ENCODE results near the gene LY6G6D. TPM values are rescaled to one million over a fixed set of nuclear protein-coding genes. Genes with fewer than 3 reads are reported as not detected.

LY6G6D gene
- total RNA-seq, 1 experiment from 2014 or later: not detected

- TF ChIP-seq PRDM15 (CRISPR knock-in tag; IDR thresholded peaks at IDR 0.05): peak; percentile 95
- no peak for TF ChIP-seq AFF4 (CRISPR knock-in tag; IDR thresholded peaks at IDR 0.05; ENCODE audit: borderline replicate concordance)
- no peak for TF ChIP-seq ZBTB21 (CRISPR knock-in tag; IDR thresholded peaks at IDR 0.05; ENCODE audit: borderline replicate concordance)
- TF ChIP-seq SP1 (CRISPR knock-in tag; conservative IDR thresholded peaks at IDR 0.05): 0 out of 2 replicates have a peak, but pooled peaks have one; percentile 31
- TF ChIP-seq ATF2 (CRISPR knock-in tag; IDR thresholded peaks at IDR 0.05; ENCODE audit: borderline replicate concordance, low read depth): no peak
- TF ChIP-seq SMAD4 (CRISPR knock-in tag; IDR thresholded peaks at IDR 0.05): no peak
- TF ChIP-seq, protein P1, sequence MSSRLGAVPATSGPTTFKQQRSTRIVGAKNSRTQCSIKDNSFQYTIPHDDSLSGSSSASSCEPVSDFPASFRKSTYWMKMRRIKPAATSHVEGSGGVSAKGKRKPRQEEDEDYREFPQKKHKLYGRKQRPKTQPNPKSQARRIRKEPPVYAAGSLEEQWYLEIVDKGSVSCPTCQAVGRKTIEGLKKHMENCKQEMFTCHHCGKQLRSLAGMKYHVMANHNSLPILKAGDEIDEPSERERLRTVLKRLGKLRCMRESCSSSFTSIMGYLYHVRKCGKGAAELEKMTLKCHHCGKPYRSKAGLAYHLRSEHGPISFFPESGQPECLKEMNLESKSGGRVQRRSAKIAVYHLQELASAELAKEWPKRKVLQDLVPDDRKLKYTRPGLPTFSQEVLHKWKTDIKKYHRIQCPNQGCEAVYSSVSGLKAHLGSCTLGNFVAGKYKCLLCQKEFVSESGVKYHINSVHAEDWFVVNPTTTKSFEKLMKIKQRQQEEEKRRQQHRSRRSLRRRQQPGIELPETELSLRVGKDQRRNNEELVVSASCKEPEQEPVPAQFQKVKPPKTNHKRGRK (CRISPR knock-in tag; IDR thresholded peaks at IDR 0.05; ENCODE audit: borderline replicate concordance): no peak
- no peak; the same call in 1 of the 2 replicates for TF ChIP-seq ARID4B (CRISPR knock-in tag; IDR thresholded peaks at IDR 0.05; ENCODE audit: borderline replicate concordance)
- TF ChIP-seq ZNF671 (CRISPR knock-in tag; IDR thresholded peaks at IDR 0.05): no peak
- TF ChIP-seq CREB1 (CRISPR knock-in tag; IDR thresholded peaks at IDR 0.05): no peak
- TF ChIP-seq CBFB (CRISPR knock-in tag; IDR thresholded peaks at IDR 0.05; ENCODE audit: low read depth): no peak
- TF ChIP-seq, protein P2, sequence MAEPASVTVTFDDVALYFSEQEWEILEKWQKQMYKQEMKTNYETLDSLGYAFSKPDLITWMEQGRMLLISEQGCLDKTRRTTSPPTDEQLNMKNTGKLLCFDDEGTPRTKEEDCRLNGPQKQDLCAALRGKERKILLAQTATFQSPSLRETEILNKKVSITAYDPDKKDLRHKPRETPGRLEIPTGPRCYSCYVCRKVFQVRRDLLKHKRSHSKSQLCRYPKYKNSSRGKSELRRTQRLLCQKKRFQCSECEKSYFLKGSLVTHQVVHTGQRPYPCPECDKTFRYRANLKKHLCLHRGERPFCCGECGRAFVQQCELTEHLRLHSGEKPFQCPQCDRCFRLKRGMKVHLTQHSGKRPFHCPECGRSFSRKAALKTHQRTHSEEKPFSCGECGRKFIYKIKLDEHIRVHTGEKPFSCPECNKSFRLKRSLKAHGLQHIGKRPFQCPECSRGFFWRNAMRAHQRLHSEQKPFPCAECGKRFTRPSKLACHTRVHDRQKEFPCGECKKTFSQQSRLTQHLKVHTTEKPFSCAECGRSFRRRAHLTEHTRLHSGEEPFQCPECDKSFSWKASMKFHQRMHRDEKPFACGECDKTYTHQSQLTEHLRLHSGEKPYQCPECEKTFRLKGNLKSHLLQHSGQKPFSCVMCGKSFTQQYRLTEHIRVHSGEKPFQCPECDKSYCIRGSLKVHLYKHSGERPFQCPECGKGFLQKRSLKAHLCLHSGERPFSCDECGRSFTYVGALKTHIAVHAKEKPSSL (CRISPR knock-in tag; conservative IDR thresholded peaks at IDR 0.05): no peak
- TF ChIP-seq, protein P3, sequence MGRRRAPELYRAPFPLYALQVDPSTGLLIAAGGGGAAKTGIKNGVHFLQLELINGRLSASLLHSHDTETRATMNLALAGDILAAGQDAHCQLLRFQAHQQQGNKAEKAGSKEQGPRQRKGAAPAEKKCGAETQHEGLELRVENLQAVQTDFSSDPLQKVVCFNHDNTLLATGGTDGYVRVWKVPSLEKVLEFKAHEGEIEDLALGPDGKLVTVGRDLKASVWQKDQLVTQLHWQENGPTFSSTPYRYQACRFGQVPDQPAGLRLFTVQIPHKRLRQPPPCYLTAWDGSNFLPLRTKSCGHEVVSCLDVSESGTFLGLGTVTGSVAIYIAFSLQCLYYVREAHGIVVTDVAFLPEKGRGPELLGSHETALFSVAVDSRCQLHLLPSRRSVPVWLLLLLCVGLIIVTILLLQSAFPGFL (CRISPR knock-in tag; IDR thresholded peaks at IDR 0.05; ENCODE audit: borderline replicate concordance): no peak
- peak; percentile 73; the same call in 1 of the 2 replicates for TF ChIP-seq FOXK1 (CRISPR knock-in tag; IDR thresholded peaks at IDR 0.05)
- TF ChIP-seq ELF4 (CRISPR knock-in tag; IDR thresholded peaks at IDR 0.05; ENCODE audit: low read depth): no peak
- TF ChIP-seq IRF1 (CRISPR knock-in tag; IDR thresholded peaks at IDR 0.05): no peak
Measured at GRCh38 chr6:31665501-31666336, 49.4 kb upstream of the LY6G6D start, which contains the start of gene CSNK2B (continued).

Measured in WTC11 (cell line).